IPS-20b (cell line): Measurements from ENCODE around the gene TGM3.

Experiments used
- H3K27ac ChIP-seq: one replicate; pipeline ENCODE4 v1.5.1; 2013; ENCODE audit warnings: low read length
- H3K27me3 ChIP-seq: 2 replicates; pipeline ENCODE4 v1.6.1; 2013; ENCODE audit warnings: mild to moderate bottlenecking, low read length, inconsistent platforms; ENCODE audit not compliant: insufficient read depth
- H3K36me3 ChIP-seq: 2 replicates; pipeline ENCODE4 v1.6.1; 2013; ENCODE audit warnings: low read depth, mild to moderate bottlenecking, inconsistent platforms, low read length, moderate library complexity; ENCODE audit not compliant: insufficient read depth
- H3K4me1 ChIP-seq: 2 replicates; pipeline ENCODE4 v1.6.1; 2013; ENCODE audit warnings: mild to moderate bottlenecking, control low read depth, inconsistent platforms, low read length, moderate library complexity; ENCODE audit not compliant: insufficient read depth
- H3K4me3 ChIP-seq: 2 replicates; pipeline ENCODE4 v1.5.1; 2013; ENCODE audit warnings: mild to moderate bottlenecking, low read length, inconsistent platforms
- H3K9ac ChIP-seq: 2 replicates; pipeline ENCODE4 v1.6.1; 2013; ENCODE audit warnings: low read depth, mild to moderate bottlenecking, inconsistent platforms, low read length, moderate library complexity
- H3K9me3 ChIP-seq: 2 replicates; pipeline ENCODE4 v1.6.1; 2013; ENCODE audit warnings: mild to moderate bottlenecking, low read depth, low read length, inconsistent platforms; ENCODE audit not compliant: insufficient read depth

TGM3 gene, protein sequence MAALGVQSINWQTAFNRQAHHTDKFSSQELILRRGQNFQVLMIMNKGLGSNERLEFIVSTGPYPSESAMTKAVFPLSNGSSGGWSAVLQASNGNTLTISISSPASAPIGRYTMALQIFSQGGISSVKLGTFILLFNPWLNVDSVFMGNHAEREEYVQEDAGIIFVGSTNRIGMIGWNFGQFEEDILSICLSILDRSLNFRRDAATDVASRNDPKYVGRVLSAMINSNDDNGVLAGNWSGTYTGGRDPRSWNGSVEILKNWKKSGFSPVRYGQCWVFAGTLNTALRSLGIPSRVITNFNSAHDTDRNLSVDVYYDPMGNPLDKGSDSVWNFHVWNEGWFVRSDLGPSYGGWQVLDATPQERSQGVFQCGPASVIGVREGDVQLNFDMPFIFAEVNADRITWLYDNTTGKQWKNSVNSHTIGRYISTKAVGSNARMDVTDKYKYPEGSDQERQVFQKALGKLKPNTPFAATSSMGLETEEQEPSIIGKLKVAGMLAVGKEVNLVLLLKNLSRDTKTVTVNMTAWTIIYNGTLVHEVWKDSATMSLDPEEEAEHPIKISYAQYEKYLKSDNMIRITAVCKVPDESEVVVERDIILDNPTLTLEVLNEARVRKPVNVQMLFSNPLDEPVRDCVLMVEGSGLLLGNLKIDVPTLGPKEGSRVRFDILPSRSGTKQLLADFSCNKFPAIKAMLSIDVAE

DNA sequence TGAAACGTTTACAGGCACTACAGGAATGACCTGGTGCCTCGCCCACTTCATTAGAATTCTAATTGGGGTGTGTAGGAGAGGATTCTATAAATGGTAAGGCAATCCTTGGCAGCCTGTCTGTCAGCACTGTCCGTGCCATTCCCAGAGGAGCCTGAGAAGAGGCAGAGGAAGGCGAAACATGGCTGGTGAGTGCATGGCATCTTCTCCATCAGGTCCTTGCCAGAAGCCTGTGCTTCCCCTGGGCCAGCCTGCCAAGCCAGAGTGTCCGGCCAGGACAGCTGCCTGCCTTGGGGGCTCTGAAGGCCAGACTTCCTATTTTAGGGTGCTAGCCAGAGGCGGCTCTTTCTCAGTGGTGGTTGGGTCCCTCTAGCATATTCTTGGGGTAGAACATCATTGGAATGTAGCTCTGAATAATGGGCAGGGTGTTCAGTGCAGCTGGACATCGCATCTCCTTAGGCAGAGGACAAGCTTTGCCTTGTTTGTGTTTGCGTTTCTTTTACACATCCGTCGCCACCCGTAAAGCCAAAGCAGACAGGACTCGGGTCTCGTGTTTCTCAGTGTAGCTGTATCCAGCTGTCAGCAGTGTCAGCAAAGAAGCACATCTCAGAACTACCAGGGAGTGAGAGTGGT lies at the start of gene TGM3:
Gene TGM3, plus strand, starts transcription at position 116 of the 630 bp plus-strand sequence. Its CDS starts 63 bp downstream, at position 179.
- H3K9ac ChIP-seq: no peak within 1 kb of the TSS
- no peak within 1 kb of the TSS for H3K27ac ChIP-seq
- H3K36me3 ChIP-seq: no peaks in the 10 kb centered on the region
- peaks cover 8% of the 10 kb centered on the region; the same call in 1 of the 2 replicates for H3K4me1 ChIP-seq
- no peak within 1 kb of the TSS for H3K4me3 ChIP-seq
- H3K9me3 ChIP-seq: no peaks in the 10 kb centered on the region
- H3K27me3 ChIP-seq: no peaks in the 10 kb centered on the region

DNA sequence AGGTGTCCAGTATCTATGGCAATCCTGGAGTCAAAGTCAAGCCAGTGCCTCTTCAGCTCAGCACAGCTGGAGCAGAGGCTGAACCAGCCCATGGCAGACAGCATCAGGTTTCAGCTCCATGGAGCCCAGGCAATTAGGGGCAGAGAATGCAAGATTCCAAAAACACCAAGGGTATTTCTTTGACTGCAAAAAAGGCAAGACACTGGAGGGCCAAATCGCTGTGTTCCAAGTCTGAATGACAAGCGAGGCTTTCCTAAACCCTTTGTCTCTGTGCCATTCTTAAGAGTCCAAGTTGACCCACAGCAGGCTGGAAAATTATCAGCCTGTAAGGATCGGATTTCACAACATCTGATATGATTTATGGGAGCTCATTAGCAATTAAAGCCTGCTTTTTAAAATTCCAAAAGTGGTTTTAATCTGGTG lies 49.7 kb upstream of the TGM3 start:
- Histone ChIP-seq H3K36me3 (no peaks in the 10 kb centered on the region), H3K27me3 (no peaks in the 10 kb centered on the region), H3K27ac (no peak overlapping the region), H3K9ac (peak overlapping the region; percentile 14; the same call in 1 of the 2 replicates), H3K4me3 (peak overlapping the region; percentile 13; the same call in 1 of the 2 replicates), H3K9me3 (no peaks in the 10 kb centered on the region), H3K4me1 (peaks cover 21% of the 10 kb centered on the region; the same call in 1 of the 2 replicates)

DNA sequence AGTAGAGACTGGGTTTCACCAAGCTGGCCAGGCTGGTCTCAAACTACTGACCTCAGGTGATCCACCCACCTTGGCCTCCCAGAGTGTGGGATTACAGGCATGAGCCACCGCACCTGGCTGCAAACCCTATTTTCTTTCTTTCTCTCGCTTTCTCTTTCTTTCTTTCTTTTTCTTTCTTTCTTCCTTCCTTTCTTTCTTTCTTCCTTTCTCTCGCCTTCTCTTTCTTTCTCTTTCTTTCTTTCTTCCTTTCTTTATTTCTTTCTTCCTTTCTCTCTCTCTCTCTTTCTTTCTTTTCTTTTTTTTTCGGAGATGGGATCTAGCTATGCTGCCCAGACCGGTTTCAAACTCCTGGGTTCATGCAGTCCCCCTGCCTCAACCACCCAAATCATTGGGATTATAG lies 47.0 kb upstream of the TGM3 start:
- no peaks in the 10 kb centered on the region for H3K36me3 ChIP-seq
- H3K27me3 ChIP-seq: no peaks in the 10 kb centered on the region
- H3K4me1 ChIP-seq: peaks cover 31% of the 10 kb centered on the region; the same call in 1 of the 2 replicates
- no peak overlapping the region for H3K4me3 ChIP-seq
- H3K27ac ChIP-seq: no peak overlapping the region
- H3K9ac ChIP-seq: no peak overlapping the region
- H3K9me3 ChIP-seq: no peaks in the 10 kb centered on the region

DNA sequence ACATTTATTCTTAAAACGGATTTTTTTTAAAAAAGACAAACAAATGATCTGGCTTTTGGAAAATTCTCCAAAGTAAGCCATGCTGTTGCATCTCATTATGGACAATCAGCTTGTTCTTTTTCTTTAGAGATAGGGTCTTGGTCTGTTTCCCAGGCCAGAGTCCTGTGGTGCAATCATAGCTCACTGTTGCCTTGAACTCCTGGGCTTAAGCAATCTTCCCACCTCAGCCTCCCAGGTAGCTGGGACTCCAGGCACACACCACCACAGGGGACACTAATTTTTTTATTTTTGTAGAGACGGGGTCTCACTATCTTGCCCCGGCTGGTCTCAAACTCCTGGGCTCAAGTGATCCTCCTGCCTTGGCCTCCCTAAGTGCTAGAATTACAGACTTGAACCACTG lies 45.9 kb upstream of the TGM3 start:
- H3K9ac ChIP-seq: no peak overlapping the region
- peaks cover 25% of the 10 kb centered on the region; the same call in 1 of the 2 replicates for H3K4me1 ChIP-seq
- H3K4me3 ChIP-seq: no peak overlapping the region
- no peaks in the 10 kb centered on the region for H3K9me3 ChIP-seq
- H3K36me3 ChIP-seq: no peaks in the 10 kb centered on the region
- no peak overlapping the region for H3K27ac ChIP-seq
- H3K27me3 ChIP-seq: no peaks in the 10 kb centered on the region

DNA sequence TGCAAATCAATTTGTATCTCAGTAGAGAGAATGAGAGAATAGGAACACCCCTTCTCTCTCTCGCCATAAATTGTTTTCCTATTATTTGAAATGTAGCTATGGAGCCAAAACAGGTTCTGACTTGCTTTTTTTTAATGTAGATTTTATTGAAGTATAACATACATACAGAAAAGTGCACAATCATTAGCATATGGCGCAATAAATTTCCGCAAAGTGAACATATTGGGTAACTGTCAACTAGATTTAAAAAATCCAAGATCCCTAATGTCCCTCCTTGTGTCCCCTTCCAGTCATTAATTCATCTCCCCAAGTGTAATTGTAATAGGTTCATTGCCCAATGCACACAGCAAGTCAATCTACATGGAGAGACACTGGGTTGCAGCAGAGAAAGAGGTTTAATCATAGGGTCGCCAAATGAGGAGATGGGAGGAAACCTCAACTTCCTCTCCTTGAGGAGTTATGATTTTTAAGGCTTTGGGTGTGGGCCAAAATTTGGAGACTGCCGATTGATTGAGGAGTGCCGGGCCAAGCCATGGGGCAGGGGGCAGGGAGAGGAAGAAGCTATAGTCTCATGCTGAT lies 43.3 kb upstream of the TGM3 start:
- Histone ChIP-seq H3K9ac (no peak overlapping the region), H3K27ac (no peak overlapping the region), H3K4me1 (peaks cover 10% of the 10 kb centered on the region; the same call in 1 of the 2 replicates), H3K9me3 (no peaks in the 10 kb centered on the region), H3K4me3 (no peak overlapping the region), H3K36me3 (no peaks in the 10 kb centered on the region), H3K27me3 (no peaks in the 10 kb centered on the region)

DNA sequence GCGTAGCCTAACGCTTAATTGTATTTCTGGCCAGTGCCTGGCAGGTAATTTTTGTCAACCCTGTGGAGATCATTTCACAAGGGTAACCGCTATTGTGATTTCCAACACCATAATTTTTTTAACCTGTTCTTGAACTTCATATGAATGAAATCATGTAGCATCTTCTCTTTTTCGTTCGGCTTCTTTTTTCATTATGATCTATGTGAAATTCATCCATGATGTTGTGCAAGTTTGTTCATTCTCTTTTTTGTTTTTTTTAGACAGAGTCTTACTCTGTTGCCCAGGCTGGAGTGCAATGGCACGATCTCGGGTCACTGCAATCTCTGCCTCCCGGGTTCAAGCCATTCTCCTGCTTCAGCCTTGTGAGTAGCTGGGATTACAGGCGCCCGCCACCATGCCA lies 42.5 kb upstream of the TGM3 start:
- Histone ChIP-seq H3K27ac (no peak overlapping the region), H3K4me3 (no peak overlapping the region), H3K36me3 (no peaks in the 10 kb centered on the region), H3K9me3 (no peaks in the 10 kb centered on the region), H3K9ac (no peak overlapping the region), H3K4me1 (peaks cover 10% of the 10 kb centered on the region; the same call in 1 of the 2 replicates), H3K27me3 (no peaks in the 10 kb centered on the region)

DNA sequence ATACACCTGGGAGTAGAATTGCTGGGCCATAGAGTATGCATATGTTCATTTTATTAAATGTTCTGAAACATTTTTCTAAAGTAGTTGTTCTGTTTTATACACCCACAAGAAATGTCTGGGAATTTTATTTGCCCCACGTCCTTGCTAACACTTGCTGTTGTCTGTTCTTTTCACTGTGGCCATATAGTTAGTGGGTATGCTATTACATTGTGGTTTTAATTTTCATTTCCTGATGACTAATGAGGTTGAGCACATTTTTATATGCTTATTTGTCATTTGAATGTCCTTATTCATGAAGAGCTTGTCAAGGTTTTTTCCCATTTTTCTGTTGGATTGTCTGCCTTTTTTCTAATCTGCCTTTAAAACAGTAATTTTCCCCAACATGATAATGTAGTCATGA lies 41.5 kb upstream of the TGM3 start:
- H3K27ac ChIP-seq: no peak overlapping the region
- peaks cover 10% of the 10 kb centered on the region; the same call in 1 of the 2 replicates for H3K4me1 ChIP-seq
- no peaks in the 10 kb centered on the region for H3K36me3 ChIP-seq
- no peaks in the 10 kb centered on the region for H3K9me3 ChIP-seq
- no peaks in the 10 kb centered on the region for H3K27me3 ChIP-seq
- H3K4me3 ChIP-seq: no peak overlapping the region
- no peak overlapping the region for H3K9ac ChIP-seq

DNA sequence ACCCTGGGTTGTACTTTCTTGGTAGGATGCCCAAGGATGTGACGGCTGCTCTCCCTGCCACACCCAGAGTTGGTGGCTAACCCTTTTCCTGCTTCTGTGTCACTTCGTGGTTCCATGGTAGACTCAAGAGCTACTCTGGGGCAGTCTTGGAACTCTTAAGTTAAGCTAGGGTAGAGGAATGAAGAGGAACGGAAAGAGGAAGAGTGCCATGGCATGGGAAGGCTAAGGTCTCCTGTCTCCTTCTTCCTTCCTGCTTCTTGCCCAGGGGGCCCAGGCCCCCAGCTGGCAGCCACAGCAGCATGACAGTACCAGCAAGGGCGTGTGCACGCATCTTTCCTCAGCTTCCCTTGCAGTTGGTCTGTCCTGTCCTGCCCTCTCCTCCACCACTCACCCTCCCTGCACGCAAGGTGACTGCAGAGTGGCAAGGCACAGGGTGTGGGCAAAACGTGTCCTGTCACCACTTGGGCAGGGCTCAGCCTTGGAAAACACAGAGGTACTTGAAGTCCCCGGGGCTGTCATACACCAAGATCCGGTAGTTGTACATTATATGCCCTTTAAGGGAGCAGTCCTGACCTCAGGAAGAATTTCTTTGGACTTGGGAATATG lies 39.8 kb upstream of the TGM3 start:
- no peak overlapping the region for H3K4me3 ChIP-seq
- H3K9ac ChIP-seq: no peak overlapping the region
- H3K36me3 ChIP-seq: no peaks in the 10 kb centered on the region
- no peaks in the 10 kb centered on the region for H3K27me3 ChIP-seq
- H3K27ac ChIP-seq: no peak overlapping the region
- H3K9me3 ChIP-seq: no peaks in the 10 kb centered on the region
- peaks cover 10% of the 10 kb centered on the region; the same call in 1 of the 2 replicates for H3K4me1 ChIP-seq

DNA sequence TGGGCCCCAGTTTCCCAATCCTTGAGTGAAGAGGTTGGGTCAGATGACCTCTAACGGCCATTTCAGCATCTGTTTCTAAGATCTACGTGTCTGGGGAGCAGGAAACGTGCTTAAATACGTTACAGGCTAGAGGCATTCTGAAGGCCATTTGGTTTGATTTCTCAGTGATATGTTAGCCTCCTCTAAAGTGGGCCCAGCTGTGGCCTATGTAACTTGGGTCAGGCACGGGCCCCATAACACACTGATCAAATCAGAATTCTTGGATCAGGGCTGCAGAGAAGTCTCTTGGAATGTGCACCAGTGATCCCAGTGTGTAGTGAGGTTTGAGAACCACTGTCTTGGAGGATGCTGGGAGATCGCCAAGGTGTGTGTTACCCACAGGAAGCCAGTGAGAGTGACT lies 36.1 kb upstream of the TGM3 start:
- H3K27me3 ChIP-seq: no peaks in the 10 kb centered on the region
- H3K27ac ChIP-seq: no peak overlapping the region
- no peaks in the 10 kb centered on the region for H3K36me3 ChIP-seq
- no peaks in the 10 kb centered on the region for H3K9me3 ChIP-seq
- H3K4me1 ChIP-seq: no peaks in the 10 kb centered on the region
- no peak overlapping the region for H3K4me3 ChIP-seq
- no peak overlapping the region for H3K9ac ChIP-seq

DNA sequence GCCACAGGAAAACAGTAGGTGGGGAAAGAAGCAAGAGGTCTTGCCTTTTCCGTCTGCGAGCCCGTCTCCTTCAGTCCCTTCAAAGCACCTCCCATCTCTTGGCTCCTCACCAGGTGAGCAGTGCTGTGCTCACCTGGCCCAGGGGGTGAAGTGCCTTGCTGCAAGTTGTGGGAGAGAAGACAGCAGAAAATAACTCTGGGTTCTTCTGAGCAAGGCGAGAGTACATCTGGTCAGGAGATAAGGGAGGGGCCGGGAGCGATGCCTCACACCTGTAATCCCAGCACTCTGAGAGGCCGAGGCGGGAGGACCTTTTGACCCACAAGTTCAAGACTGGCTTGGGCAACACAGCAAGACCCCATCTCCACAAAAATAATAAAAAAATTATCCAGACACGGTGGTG lies 35.6 kb upstream of the TGM3 start:
- Histone ChIP-seq H3K9me3 (no peaks in the 10 kb centered on the region), H3K9ac (no peak overlapping the region), H3K4me1 (no peaks in the 10 kb centered on the region), H3K27me3 (no peaks in the 10 kb centered on the region), H3K27ac (no peak overlapping the region), H3K36me3 (no peaks in the 10 kb centered on the region), H3K4me3 (no peak overlapping the region)

DNA sequence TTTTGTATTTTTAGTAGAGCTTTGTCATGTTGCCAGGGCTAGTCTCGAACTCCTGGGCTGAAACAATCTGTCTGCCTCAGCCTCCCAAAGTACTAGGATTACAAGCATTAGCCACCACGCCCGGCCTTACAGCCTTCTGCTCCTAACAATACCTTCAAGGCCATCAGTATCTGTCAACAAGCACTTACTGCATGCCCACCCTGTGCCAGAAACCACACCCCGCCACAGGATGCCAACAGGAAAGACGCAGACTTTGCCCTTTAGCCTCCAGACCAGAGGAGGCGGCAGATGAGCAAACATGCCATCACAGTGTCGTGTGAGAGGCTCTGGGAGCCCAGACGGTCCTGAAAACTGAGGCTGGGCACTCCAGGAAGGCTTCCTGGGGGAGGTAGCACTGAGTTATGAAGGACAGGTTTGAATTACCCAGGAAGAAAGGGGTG lies 34.7 kb upstream of the TGM3 start:
- H3K27ac ChIP-seq: no peak overlapping the region
- H3K9me3 ChIP-seq: no peaks in the 10 kb centered on the region
- no peaks in the 10 kb centered on the region for H3K27me3 ChIP-seq
- H3K4me1 ChIP-seq: no peaks in the 10 kb centered on the region
- H3K9ac ChIP-seq: no peak overlapping the region
- no peaks in the 10 kb centered on the region for H3K36me3 ChIP-seq
- H3K4me3 ChIP-seq: no peak overlapping the region
